Astrocyte of the spinal cord (primary cell): Measurements from ENCODE around the gene PSMC1.

Experiments used
- DNase-seq: peaks from one replicate; pipeline ENCODE4 v3.0.0; 2011; ENCODE audit warnings: low read depth, low spot score
- H3K4me3 ChIP-seq: 2 replicates; pipeline ENCODE4 v1.5.1; 2011; ENCODE audit warnings: low read depth, mild to moderate bottlenecking, low read length, moderate library complexity
- CTCF ChIP-seq: IDR thresholded peaks from 2 replicates; pipeline ENCODE4 v1.5.1; 2012; ENCODE audit warnings: low read depth, mild to moderate bottlenecking, low read length, inconsistent platforms
- in situ Hi-C: cut with HindIII; loops from 2 replicates; pipeline ENCODE4 v1.10.0; 2017; ENCODE audit warnings: low sequenced_read_pairs

Gene PSMC1

GRCh38 chr14:90305176-90305601 is 48.8 kb downstream of the PSMC1 start:
- no peak for DNase-seq
- TF ChIP-seq CTCF = no peak
- in situ Hi-C loops = no loop called here

GRCh38 chr14:90308561-90308960 is 52.2 kb downstream of the PSMC1 start:
- in situ Hi-C loops = no loop called here
- no peak for TF ChIP-seq CTCF
- H3K4me3 ChIP-seq = no peak overlapping the region
- DNase-seq = no peak

More at GRCh38 chr14:90305176-90305601, 48.8 kb downstream of the PSMC1 start:
- H3K4me3 ChIP-seq = no peak overlapping the region

GRCh38 chr14:90317286-90317685 is 60.9 kb downstream of the PSMC1 start:
- in situ Hi-C loops = no loop called here
- no peak overlapping the region for H3K4me3 ChIP-seq
- no peak for TF ChIP-seq CTCF
- no peak for DNase-seq

GRCh38 chr14:90318016-90318415 is 61.7 kb downstream of the PSMC1 start:
- no peak for TF ChIP-seq CTCF

GRCh38 chr14:90319173-90319572 is 62.8 kb downstream of the PSMC1 start:
- in situ Hi-C loops = no loop called here
- H3K4me3 ChIP-seq = no peak overlapping the region
- TF ChIP-seq CTCF = no peak
- DNase-seq = no peak

More at GRCh38 chr14:90318016-90318415, 61.7 kb downstream of the PSMC1 start:
- no peak overlapping the region for H3K4me3 ChIP-seq
- no peak for DNase-seq
- in situ Hi-C loops = no loop called here

GRCh38 chr14:90319634-90320541 is 63.5 kb downstream of the PSMC1 start:
- H3K4me3 ChIP-seq = no peak overlapping the region
- DNase-seq = no peak
- TF ChIP-seq CTCF = no peak
- in situ Hi-C loops = no loop called here
